H1 (cell line): ENCODE data around the gene FGF3. TPM values are rescaled to one million over a fixed set of nuclear protein-coding genes. Genes with fewer than 3 reads are reported as not detected.

Experiments
- CTCF ChIA-PET: fragments of 300-600 bp; sonication (Branson Sonifier 250); formaldehyde crosslinking; loops from one replicate; lab custom pipeline; 2021; ENCODE audit not compliant: partially characterized antibody; lab: Charles Lee
- POLR2A ChIA-PET: fragments of 300-600 bp; sonication (Branson Sonifier 250); formaldehyde crosslinking; loops from one replicate; lab custom pipeline; 2021; ENCODE audit warnings: inconsistent platforms; ENCODE audit not compliant: partially characterized antibody; lab: Charles Lee
- DNase-seq, 2 experiments: peaks; one replicate each; pipeline versions ENCODE4 v3.0.0 to v3.0.0-alpha.2; 2010 to 2022; ENCODE audit warnings: low spot score in 2 of 2, low read depth in 1 of 2, mixed read lengths in 1 of 2
- FAIRE-seq: peaks from 2 replicates; lab custom pipeline; 2011; peaks lifted over from hg19 to GRCh38; lab: Jason Lieb, UNC
- H2AFZ ChIP-seq: 2 replicates; pipeline ENCODE4 v1.8.1; 2012; ENCODE audit warnings: low read length, inconsistent platforms
- H2AK5ac ChIP-seq: 2 replicates; pipeline ENCODE4 v1.6.1; 2013; ENCODE audit warnings: low read depth, low read length
- H2BK120ac ChIP-seq: replicated peaks from 2 replicates; pipeline ENCODE3; 2013; ENCODE audit warnings: low read depth, low read length, inconsistent platforms
- H2BK12ac ChIP-seq: 2 replicates; pipeline ENCODE4 v1.6.1; 2013; ENCODE audit warnings: low read depth, low read length
- H2BK15ac ChIP-seq: 2 replicates; pipeline ENCODE4 v1.6.1; 2013; ENCODE audit warnings: low read length
- H2BK20ac ChIP-seq: 2 replicates; pipeline ENCODE4 v1.6.1; 2013; ENCODE audit warnings: low read length
- H2BK5ac ChIP-seq: 2 replicates; pipeline ENCODE4 v1.6.1; 2013; ENCODE audit warnings: low read depth, low read length
- H3K14ac ChIP-seq: 2 replicates; pipeline ENCODE4 v1.6.1; 2013; ENCODE audit warnings: inconsistent platforms; ENCODE audit not compliant: insufficient read length
- H3K18ac ChIP-seq: 2 replicates; pipeline ENCODE4 v1.6.1; 2013; ENCODE audit warnings: low read length; ENCODE audit errors: extremely low read depth
- H3K23ac ChIP-seq: 2 replicates; pipeline ENCODE4 v1.6.1; 2013; ENCODE audit warnings: inconsistent platforms; ENCODE audit not compliant: insufficient read length
- H3K23me2 ChIP-seq: 2 replicates; pipeline ENCODE4 v1.6.1; 2013; ENCODE audit warnings: low read depth, low read length
- H3K27ac ChIP-seq: 2 replicates; pipeline ENCODE4 v1.6.1; 2011; ENCODE audit warnings: low read depth, low read length, inconsistent platforms
- H3K27me3 ChIP-seq, 4 experiments: replicated peaks in 1 of 4; 1 replicate in 1 of 4; 2 replicates in 3 of 4; pipeline versions ENCODE4 v1.6.1 to v1.8.1; 2011 to 2013; ENCODE audit warnings: low read length in 3 of 4, mild to moderate bottlenecking in 3 of 4, inconsistent platforms in 2 of 4, mixed read lengths in 2 of 4, moderate library complexity in 1 of 4; ENCODE audit not compliant: control insufficient read depth in 3 of 4, insufficient read depth in 3 of 4; ENCODE audit errors: extremely low read depth in 1 of 4
- H3K36me3 ChIP-seq, 4 experiments: 2 replicates each; pipeline versions ENCODE4 v1.6.1 to v1.8.1; 2011 to 2013; ENCODE audit warnings: mild to moderate bottlenecking in 4 of 4, low read length in 3 of 4, moderate library complexity in 2 of 4, control low read depth in 1 of 4, inconsistent platforms in 1 of 4; ENCODE audit not compliant: insufficient read depth in 4 of 4, control insufficient read depth in 2 of 4
- H3K4ac ChIP-seq: replicated peaks from 2 replicates; pipeline ENCODE3; 2013; ENCODE audit warnings: low read length, low read depth, mixed read lengths, inconsistent platforms; ENCODE audit not compliant: insufficient read length
- H3K4me1 ChIP-seq, 4 experiments: replicated peaks in 1 of 4; 1 replicate in 1 of 4; 2 replicates in 3 of 4; pipeline versions ENCODE4 v1.6.1 to v1.8.1; 2011 to 2013; ENCODE audit warnings: low read length in 3 of 4, inconsistent platforms in 2 of 4, mixed read lengths in 1 of 4; ENCODE audit not compliant: insufficient read depth in 4 of 4, control insufficient read depth in 3 of 4
- H3K4me2 ChIP-seq, 2 experiments: 2 replicates each; pipeline versions ENCODE4 v1.6.1 to v1.8.1; 2011 to 2013; ENCODE audit warnings: low read depth in 2 of 2, low read length in 2 of 2, control low read depth in 1 of 2, inconsistent platforms in 1 of 2, mild to moderate bottlenecking in 1 of 2; ENCODE audit not compliant: insufficient read depth in 1 of 2
- H3K4me3 ChIP-seq, 4 experiments: fragments of 200-600, 300-600 bp in 1 of 4; sonication (generic), shearing (Covaris generic), sonication (Bioruptor Twin) in 1 of 4; 2 replicates each; pipeline versions ENCODE4 v1.5.1 to v1.8.1; 2011 to 2016; ENCODE audit warnings: low read length in 4 of 4, low read depth in 3 of 4, control low read depth in 2 of 4, inconsistent platforms in 2 of 4, mild to moderate bottlenecking in 2 of 4, mixed read lengths in 1 of 4, moderate library complexity in 1 of 4; ENCODE audit not compliant: insufficient read depth in 2 of 4; ENCODE audit errors: extremely low read depth in 1 of 4
- H3K56ac ChIP-seq: replicated peaks from 2 replicates; pipeline ENCODE3; 2013; ENCODE audit warnings: low read depth, mild to moderate bottlenecking, mixed read lengths, low read length, inconsistent platforms; ENCODE audit not compliant: insufficient read length
- H3K79me1 ChIP-seq: 2 replicates; pipeline ENCODE4 v1.6.1; 2013; ENCODE audit warnings: low read depth, low read length, control low read depth
- H3K79me2 ChIP-seq, 2 experiments: 2 replicates each; pipeline versions ENCODE4 v1.6.1 to v1.8.1; 2012 to 2013; ENCODE audit warnings: low read length in 2 of 2, mild to moderate bottlenecking in 2 of 2, inconsistent platforms in 1 of 2; ENCODE audit not compliant: insufficient read depth in 2 of 2, control insufficient read depth in 1 of 2
- H3K9ac ChIP-seq, 4 experiments: replicated peaks in 1 of 4; 1 replicate in 1 of 4; 2 replicates in 3 of 4; pipeline versions ENCODE4 v1.6.1 to v1.8.1; 2011 to 2013; ENCODE audit warnings: low read depth in 3 of 4, low read length in 3 of 4, control low read depth in 2 of 4, mild to moderate bottlenecking in 2 of 4, moderate library complexity in 2 of 4, inconsistent platforms in 1 of 4; ENCODE audit errors: extremely low read depth in 1 of 4
- H3K9me3 ChIP-seq, 2 experiments: 2 replicates each; pipeline versions ENCODE4 v1.6.1 to v1.8.1; 2012 to 2013; ENCODE audit warnings: mild to moderate bottlenecking in 2 of 2, moderate library complexity in 2 of 2, control low read depth in 1 of 2, inconsistent platforms in 1 of 2, low read depth in 1 of 2, low read length in 1 of 2, mixed read lengths in 1 of 2; ENCODE audit not compliant: insufficient read depth in 2 of 2
- H4K20me1 ChIP-seq, 2 experiments: replicated peaks in 1 of 2; 2 replicates each; pipeline versions ENCODE3 to v1.8.1; 2011 to 2013; ENCODE audit warnings: inconsistent platforms in 2 of 2, low read length in 2 of 2, mild to moderate bottlenecking in 1 of 2; ENCODE audit not compliant: insufficient read depth in 2 of 2, control insufficient read depth in 1 of 2
- H4K5ac ChIP-seq: 2 replicates; pipeline ENCODE4 v1.6.1; 2013; ENCODE audit warnings: low read length, low read depth, mixed read lengths, inconsistent platforms; ENCODE audit not compliant: insufficient read length
- H4K8ac ChIP-seq: 2 replicates; pipeline ENCODE4 v1.8.0; 2013; ENCODE audit warnings: mild to moderate bottlenecking, moderate library complexity, low read length, inconsistent platforms; ENCODE audit not compliant: insufficient read depth; ENCODE audit errors: extremely low read depth
- H4K91ac ChIP-seq: replicated peaks from 2 replicates; pipeline ENCODE3; 2013; ENCODE audit warnings: low read length, mixed read lengths, inconsistent platforms; ENCODE audit not compliant: insufficient read length
- FOSL1 ChIP-seq: IDR thresholded peaks from 2 replicates; pipeline ENCODE4 v1.6.1; 2011; ENCODE audit warnings: mild to moderate bottlenecking, low read depth, low read length, moderate library complexity; ENCODE audit not compliant: insufficient read depth
- GABPA ChIP-seq: IDR thresholded peaks from 2 replicates; pipeline ENCODE4 v1.6.1; 2011; ENCODE audit warnings: mild to moderate bottlenecking, low read length, moderate library complexity, borderline replicate concordance; ENCODE audit not compliant: insufficient read depth
- MAFK ChIP-seq: IDR thresholded peaks from 2 replicates; pipeline ENCODE4 v1.6.1; 2012; ENCODE audit warnings: low read depth, mild to moderate bottlenecking, improper control_type of control experiment, low read length
- POLR2AphosphoS5 ChIP-seq: IDR thresholded peaks from 2 replicates; pipeline ENCODE4 v1.6.1; 2011; ENCODE audit warnings: low read depth, low read length
- RFX5 ChIP-seq: IDR thresholded peaks from 2 replicates; pipeline ENCODE4 v1.6.1; 2011; ENCODE audit warnings: low read depth, low read length, improper control_type of control experiment, borderline replicate concordance
- RNF2 ChIP-seq: fragments of 200-900, 300-1000 bp; sonication (generic); IDR thresholded peaks from 2 replicates; pipeline ENCODE4 v1.7.1; 2016; ENCODE audit warnings: borderline replicate concordance, low read depth, mild to moderate bottlenecking, antibody characterized with exemption, low read length; ENCODE audit not compliant: poor library complexity, severe bottlenecking; ENCODE audit errors: missing control alignments
- SUZ12 ChIP-seq: fragments of 200-600 bp; sonication (generic); IDR thresholded peaks from 2 replicates; pipeline ENCODE4 v1.6.1; 2012; ENCODE audit warnings: mild to moderate bottlenecking, inconsistent platforms, low read length, moderate library complexity, mixed read lengths
- ZNF274 ChIP-seq: IDR thresholded peaks from 2 replicates; pipeline ENCODE4 v1.7.0; 2012; ENCODE audit warnings: low read length, borderline replicate concordance; ENCODE audit errors: extremely low read depth
- WGBS, 2 experiments: shearing (Covaris generic) in 1 of 2; methylation state at CpG; one replicate each; pipeline versions ENCODE4 v1.1.6 to v1.1.7; 2013 to 2015; ENCODE audit warnings: low lambda C conversion rate in 2 of 2, mixed read lengths in 2 of 2, inconsistent platforms in 1 of 2, low coverage in 1 of 2, missing lambda C conversion rate in 1 of 2; ENCODE audit not compliant: insufficient replicate concordance in 2 of 2, insufficient coverage in 1 of 2, insufficient read length in 1 of 2; ENCODE audit errors: extremely low coverage in 1 of 2, missing lambda C conversion rate in 1 of 2; 5-methylcytosine and 5-hydroxymethylcytosine counted together
- polyA plus RNA-seq, 7 experiments: library from polyadenylated mRNA; depleted of rRNA in 3 of 7; stranded (reverse) in 5 of 7; unstranded in 2 of 7; fragments of >200 nt in 5 of 7; fragments of 200-250 nt in 2 of 7; gene quantifications; 1 replicate in 5 of 7; 2 replicates in 1 of 7; 4 replicates in 1 of 7; pipeline versions ENCODE4 v1.2.1 to v1.2.3, GENCODE V29; 2011 to 2013; ENCODE audit warnings: missing spikeins in 2 of 7, mixed read lengths in 2 of 7
- total RNA-seq: library from RNA; stranded (reverse); fragmentation: NEBNext Ultra II Directional; extraction: Animal tissue kit (Norgen Biotek cat#: 25700); gene quantifications from 2 replicates; pipeline ENCODE4 v1.2.1, GENCODE V29; 2021
- TF ChIP-seq, protein P1 (sequence below): IDR thresholded peaks from 2 replicates; pipeline ENCODE4 v1.6.1; 2011; ENCODE audit warnings: low read depth, mild to moderate bottlenecking, low read length; ENCODE audit not compliant: insufficient read depth

FGF3 gene
- total and polyA plus RNA-seq, 2 of the 8 experiments (the other 6 are each of a cell fraction or from before 2014, with no cell fraction given), result not detected

DNA sequence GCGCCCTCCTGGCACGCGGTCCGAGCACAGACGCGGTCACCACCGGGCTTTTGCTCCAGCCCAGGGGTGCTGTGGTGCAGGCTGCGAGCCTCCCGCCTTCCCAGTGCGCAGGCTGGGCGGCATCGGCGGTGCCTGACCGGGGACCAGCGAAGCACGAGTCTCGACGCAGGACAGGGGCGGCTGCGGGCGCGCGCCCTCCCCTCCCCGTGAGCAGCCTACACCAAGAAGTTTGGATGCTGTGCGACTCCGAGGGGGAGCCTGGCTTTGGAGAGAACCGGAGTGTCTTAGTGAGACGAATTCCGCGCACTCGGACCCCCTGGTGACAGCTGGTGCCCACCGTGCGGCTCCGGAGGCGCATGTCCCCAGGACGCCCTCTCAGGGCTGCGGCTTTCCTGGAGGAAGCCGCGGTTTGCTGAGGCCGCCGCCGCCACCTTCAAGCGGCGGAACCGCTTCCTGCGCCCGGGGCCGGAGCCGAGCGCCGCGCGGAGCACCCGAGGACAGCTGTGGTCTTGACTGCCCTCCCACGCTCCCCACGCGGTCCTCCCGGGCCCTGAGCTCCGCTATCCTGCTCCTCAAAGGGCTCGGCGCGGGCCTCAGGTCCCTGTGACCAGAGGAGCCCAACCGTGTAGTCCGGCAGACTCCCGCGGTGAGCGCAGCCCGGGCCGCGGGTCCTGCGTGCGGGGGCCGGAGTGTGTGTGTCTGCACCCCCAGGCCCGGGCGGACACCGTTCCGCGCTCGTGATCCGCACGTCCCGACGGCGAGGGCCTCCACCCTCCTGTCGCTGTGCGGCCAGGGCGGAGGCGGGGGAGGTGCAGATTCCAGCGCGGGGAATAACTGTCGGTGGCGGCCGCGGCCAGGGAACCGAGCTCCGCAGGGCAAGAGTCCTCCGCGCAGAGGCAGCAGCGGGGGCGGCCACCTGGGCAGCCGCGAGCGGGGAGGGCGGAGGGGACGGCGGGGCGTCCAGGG, 1.7 kb downstream of the FGF3 start:
- H2BK12ac ChIP-seq, result peak overlapping the region; percentile 92; the same call in 1 of the 2 replicates
- H3K23me2 ChIP-seq, result peaks cover 26% of the 10 kb centered on the region; the same call in 1 of the 2 replicates
- H2AK5ac ChIP-seq, result no peak overlapping the region
- peaks cover 57 to 84% (median 76%) of the 10 kb centered on the region in 4 experiments for H3K27me3 ChIP-seq
- H3K14ac ChIP-seq, result no peak overlapping the region
- no peak overlapping the region for H2BK5ac ChIP-seq
- POLR2A ChIA-PET, result interaction anchor here (1.0 kb wide), 1 partner anchor 116 kb away, joined by 5 read pairs; no protein-coding TSS in a partner anchor
- H3K4me1 ChIP-seq, result peaks cover 0 to 16% (median 9%) of the 10 kb centered on the region in 4 experiments; a peak in 6 of 7 replicates
- peak overlapping the region; percentile 60 for H3K18ac ChIP-seq
- peak overlapping the region; percentile 65 for H4K8ac ChIP-seq
- H4K20me1 ChIP-seq, result peaks cover 0 to 4% of the 10 kb centered on the region in 2 experiments
- no peak overlapping the region for H2BK20ac ChIP-seq
- no peak overlapping the region for H3K56ac ChIP-seq
- CTCF ChIA-PET, result interaction anchor here (0.6 to 2.2 kb wide), 11 partner anchors 11 to 109 kb away, joined by 3 to 7 read pairs (median 4); no protein-coding TSS in a partner anchor
- DNase-seq (peak in 1 of 2 experiments; percentile 74), FAIRE-seq (no peak)
- H2AFZ ChIP-seq, result no peak overlapping the region
- no peak overlapping the region for H3K23ac ChIP-seq
- peaks cover 0 to 4% (median 0%) of the 10 kb centered on the region in 4 experiments; a peak in 1 of 8 replicates for H3K36me3 ChIP-seq
- no peaks in the 10 kb centered on the region for H3K9me3 ChIP-seq
- no peak overlapping the region for H3K4ac ChIP-seq
- H2BK120ac ChIP-seq, result no peak overlapping the region
- H4K91ac ChIP-seq, result no peak overlapping the region
- no peak overlapping the region for H2BK15ac ChIP-seq
- H3K9ac ChIP-seq, result no peak overlapping the region
- H3K79me2 ChIP-seq, result no peaks in the 10 kb centered on the region
- H3K27ac ChIP-seq, result no peak overlapping the region
- 4% methylated on average over 77 of the region's 107 CpGs; no CpG with 5 or more reads in 1 of the 2 experiments for WGBS, 2 experiments
- H3K4me3 ChIP-seq, result peak overlapping the region; percentile 16 to 54 (median 27); a peak in 7 of 8 replicates
- no peak overlapping the region for H4K5ac ChIP-seq
- H3K4me2 ChIP-seq, result peak overlapping the region; percentile 68 to 73
- no peaks in the 10 kb centered on the region; the same call in 1 of the 2 replicates for H3K79me1 ChIP-seq
- TF ChIP-seq ZNF274 (no peak), GABPA (no peak), RNF2 (peak; percentile 57), SUZ12 (peak; percentile 94), FOSL1 (no peak), RFX5 (no peak), POLR2AphosphoS5 (no peak), MAFK (no peak)
- TF ChIP-seq, protein P1, sequence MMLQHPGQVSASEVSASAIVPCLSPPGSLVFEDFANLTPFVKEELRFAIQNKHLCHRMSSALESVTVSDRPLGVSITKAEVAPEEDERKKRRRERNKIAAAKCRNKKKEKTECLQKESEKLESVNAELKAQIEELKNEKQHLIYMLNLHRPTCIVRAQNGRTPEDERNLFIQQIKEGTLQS, result no peak
